Measurements from ENCODE around the gene LEMD1.
A peak's percentile ranks its signal among the peaks of the same experiment; 100 is the strongest.
"Not testable (repeated sequence)": the region's sequence is repeated elsewhere in the genome, so short reads cannot be mapped to it uniquely, and the experiment has no call there.

Gene LEMD1

DNA sequence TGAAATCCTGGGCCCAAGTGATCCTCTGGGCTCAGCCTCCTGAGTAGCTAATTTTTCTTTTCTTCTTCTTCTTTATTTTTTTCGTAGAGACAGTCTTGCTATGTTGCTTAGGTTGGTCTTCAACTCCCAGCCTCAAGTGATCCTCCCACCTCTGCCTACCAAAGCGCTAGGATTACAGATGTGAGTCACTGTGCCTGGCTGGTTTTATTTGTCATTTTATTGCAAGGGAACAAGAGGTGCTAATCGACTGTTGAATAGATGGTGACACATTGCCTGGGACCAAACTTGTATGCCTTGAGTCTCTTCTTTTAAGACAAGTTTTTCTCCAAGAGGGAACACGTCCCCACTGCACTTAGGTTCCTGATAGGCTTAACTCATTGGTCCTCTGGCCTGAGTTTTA, 45.1 kb downstream of the LEMD1 start:
- no peak for DNase-seq

DNA sequence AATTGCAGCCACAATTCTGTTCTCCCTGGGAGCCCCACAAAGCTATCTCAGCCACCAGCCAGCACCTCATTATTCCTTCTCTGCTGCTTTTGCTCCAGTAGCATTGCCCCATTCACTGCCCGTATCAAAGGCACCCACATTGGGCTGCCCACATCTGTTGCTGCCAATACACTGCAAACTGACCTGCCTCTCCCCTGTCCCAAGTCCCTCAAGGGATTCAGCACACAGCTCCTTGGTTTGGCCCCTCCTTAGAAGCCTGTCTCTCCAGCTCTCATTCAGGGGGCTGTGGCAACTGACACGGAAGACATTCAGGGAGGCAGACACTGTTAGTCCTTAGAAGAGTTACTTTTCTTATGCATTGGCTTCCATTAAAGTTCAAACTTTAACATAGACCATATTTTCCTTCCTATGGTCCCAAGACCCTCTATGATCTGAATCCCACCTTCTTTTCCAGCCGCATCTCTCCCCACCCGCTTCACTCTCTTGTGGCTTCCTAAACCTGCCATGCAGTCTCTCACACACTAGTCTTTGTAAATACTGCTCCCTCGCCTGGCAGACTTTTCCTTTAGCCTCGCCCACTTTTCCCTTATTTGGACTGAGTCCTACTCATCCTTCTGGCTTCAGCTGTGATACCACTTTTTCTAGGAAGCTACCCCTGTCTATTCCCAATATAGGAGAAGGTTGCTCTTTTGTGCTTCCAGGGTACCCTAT, 45.9 kb downstream of the LEMD1 start:
- no peak for DNase-seq

DNA sequence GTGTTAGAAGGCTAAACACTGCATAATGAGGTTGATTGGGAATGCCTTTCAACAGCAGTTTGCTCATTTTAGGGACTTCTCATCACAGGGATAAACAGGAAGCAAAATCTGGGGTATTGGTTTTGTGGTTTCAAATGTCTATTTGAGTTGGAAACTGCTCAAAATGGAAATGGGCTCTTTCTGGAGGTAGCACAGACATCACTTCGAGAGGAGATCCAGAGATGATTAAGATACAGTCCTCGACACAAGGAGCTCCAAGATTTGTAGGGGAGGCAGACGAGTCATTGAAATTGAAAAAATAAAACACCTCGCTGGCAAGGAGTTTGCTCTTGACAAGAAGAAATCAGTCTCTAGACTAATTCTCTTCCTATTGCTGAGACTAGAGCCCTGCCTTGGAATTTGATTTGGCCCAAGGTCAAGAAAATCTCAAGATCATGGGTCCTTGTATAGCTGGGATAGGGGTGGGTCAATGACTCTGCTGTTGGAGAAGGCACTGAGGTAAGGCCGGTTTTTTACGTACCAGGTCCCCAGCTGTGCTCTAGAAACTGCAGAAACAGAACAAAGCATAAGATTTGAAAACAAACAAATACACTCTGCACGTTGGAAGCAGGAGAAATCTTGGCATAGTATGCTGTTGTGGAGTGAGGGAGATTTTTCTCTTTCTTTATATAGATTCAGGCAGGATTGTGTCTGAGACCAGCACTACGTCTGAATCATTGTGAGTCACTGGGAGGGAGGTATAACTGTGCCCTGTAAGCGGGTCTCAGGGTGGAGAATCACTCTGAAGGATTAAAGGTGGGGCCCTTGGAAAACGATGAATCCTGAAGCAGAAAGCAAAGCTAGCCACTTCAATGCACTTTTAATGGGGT, 47.4 kb downstream of the LEMD1 start:
- DNase-seq = no peak

DNA sequence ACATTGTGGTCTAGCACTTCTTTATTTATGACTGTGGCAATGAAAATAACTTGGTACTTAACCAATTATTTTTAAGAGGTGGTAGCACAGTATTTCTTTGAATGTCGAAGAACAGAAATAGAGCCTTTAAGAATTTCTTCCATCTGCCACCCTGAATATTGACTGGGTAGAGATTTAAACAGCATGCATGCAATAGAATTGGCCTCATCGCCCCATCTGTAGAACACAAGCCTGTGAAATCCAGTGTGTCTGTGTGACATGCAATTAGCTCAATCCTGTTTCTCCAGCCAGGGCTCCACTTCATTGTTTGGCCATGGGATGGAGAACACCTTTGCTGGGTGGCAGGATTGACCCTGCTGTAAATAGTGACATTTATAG, 48.1 kb downstream of the LEMD1 start:
- no peak for DNase-seq

DNA sequence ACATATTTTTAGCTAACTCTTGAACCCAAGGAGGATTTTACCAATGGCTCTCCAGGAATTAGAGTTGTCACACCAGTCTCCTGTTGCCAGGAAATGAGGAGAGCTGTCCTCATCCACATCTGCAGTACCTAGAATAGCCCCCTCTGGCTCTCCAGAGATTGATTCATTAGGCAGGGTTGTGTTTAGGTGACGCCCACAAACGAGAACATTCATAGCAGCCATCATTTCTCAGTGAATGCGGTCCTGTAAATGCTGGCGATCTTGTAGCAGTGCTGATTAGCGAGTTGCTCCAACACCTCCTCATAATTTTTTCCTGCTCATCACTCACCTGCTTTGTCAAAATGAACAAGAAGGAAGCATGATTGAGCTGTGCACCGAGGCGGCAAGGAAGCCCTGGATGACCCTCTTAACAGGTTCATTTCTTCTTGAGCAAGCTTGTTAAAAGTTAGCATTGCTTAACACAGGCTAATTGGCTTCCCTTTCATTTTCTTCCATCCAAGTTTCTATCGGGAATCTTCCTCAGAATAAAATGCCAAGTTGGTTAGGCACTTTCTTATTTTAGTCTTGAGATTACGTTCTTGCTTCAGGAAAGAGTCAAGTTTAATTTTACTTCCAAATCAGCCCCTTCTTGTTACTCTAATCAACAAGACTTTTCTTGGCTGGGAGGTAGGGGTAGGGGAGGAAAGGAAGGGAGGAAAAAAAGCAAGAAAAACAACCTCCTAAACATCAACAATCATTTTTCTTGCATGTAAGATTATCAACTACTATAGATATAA, 48.6 kb downstream of the LEMD1 start:
- DNase-seq = no peak

DNA sequence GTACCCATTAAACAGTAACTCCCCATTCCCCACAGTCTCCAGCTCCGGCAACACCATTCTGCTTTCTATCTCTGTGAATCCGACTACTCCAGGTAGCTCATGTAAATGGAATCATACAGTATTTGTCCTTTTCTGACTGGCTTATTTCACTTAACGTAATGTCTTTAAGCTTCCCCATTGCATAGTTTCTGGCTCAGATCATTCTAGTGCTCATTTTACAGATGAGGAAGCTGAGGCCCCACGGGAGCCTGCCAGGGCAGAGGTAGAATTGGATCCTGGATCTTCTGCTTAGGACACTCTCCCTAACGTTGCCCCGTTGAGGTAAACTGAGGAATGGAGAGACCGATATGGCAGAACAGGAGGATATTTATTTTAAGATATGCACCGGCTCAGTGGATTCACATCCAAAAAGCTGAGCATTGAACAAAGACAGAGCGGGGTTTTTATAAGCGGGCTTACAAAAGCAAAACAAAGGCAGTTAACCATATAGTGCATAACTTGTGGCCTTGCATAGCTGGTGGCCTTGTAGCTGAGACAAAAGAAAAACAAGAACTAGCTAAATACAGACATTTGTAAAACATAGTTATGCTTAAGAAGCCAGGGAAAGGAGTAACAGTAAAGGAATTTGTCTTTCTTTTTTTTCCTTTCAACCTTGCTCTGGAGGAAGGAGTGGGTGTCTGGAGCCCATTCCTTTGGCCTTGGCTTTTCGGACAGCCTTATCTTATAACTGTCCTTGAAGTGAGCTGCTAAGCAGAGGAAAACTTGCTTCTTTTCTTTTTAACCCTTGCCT, 49.8 kb downstream of the LEMD1 start:
- DNase-seq = no peak

DNA sequence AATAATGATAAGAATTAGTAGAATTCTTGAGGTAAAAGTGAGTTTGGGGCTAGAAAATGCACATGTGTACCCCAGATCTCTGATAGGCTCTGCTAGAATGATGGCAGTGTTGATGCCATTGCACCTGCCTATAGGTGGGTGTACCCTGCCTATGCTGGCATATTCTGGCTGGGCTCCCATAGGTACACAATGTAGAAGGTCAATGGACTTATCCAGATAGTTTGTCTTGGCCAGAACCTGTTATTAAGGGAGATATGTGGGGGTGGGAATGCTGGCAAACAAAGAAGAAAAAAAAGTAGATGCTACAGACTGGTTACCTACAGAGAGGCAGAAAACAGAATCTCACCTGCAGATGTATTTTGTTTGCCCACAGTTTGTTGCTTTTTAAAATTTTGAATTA, 51.1 kb downstream of the LEMD1 start:
- DNase-seq = no peak

DNA sequence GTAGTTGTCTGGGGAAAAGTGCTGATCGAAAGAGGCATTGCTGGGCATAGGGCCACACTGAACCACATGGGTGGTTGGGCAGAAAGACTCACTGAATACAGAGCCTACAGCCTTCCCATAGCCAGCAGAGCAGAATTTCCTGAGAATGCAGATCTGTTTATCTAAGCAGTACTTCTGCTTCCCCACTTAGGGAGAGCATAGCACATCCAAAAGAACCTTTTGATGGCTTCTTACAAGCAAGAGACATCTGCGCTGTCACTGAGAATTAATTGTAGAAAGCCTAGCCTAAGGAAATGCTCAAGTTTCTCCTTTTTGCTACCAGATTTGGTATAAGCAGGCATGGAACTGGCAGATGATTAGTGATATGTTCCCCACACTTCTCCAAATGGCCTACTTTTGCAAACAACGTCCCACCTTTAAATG, 52.1 kb downstream of the LEMD1 start:
- DNase-seq = no peak

DNA sequence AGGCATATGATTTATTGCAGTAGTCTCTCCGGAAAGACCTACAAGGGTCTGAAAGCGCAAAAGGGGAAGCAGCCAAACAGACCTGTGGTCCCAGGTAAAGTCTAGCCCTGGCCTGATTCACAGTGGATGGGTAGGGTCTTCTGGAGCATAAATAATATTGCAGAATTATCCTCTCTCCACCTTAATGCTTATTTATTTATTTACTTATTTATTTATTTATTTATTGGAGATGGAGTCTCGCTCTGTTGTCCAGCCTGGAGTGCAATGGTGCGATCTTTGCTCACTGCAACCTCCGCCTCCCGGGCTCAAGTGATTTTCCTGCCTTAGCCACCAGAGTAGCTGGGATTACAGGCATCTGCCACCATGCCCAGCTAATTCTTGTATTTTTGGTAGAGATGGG, 53.4 kb downstream of the LEMD1 start:
- DNase-seq = no peak

DNA sequence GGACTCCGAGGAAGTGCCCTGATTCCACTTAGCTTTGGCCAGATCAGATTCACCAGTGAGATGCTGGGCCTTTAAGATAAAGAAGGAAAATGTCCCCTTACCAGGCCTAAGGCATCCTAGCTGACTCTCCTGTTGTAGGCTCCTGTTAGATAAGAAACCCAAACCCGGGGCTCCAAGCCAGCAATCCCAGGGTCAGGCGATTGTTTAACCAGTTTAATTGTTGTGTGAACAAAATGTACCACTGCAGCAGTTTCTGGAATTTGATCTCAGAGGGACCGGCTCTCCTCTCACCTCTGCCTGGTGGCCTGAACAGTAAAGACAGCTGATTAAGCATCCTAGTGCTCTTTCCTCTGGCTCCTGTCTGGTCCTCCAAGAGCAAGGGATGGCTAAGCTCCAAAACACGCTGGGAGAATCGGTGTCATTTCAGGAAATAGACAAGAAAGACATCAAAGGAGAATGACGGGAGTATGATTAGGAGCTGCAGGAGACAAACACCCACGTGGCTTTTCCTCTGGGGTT, 55.9 kb downstream of the LEMD1 start:
- no peak for DNase-seq

DNA sequence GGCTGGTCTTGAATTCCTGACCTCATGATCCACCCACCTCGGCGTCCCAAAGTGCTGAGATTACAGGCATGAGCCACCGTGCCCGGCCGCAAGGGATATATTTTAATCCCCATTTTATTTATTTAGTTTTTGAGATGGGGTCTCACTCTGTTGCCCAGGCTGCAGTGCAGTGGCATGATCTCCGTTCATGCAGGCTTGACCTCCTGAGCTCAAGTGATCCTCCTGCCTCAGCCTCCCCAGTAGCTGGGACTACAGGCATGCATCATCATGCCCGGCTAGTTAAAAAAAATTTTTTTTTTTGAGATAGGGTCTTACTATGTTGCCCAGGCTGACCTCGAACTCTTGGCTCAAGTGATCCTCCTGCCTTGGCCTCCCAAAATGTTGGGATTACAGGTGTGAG, 56.8 kb downstream of the LEMD1 start:
- not testable (repeated sequence) for DNase-seq

DNA sequence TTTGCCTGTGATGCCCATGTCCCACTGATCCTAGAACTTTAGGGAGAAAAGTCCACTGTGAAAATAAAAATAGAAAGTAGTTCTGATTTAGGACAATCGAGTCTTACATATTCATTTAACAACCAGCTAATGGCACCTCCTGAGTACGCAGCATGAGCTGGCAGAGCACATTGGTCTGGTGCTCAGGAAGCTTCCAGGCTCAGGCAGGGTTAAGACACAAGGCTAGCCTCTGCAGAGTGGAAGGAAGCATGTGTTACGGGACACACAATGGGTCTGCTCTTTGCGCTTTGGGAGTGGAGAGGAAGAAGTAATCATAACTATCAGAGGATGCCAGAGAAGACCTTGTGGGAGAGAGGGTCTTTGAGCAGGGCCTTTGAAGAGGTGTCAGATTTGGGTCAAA, 61.0 kb downstream of the LEMD1 start:
- DNase-seq = no peak

DNA sequence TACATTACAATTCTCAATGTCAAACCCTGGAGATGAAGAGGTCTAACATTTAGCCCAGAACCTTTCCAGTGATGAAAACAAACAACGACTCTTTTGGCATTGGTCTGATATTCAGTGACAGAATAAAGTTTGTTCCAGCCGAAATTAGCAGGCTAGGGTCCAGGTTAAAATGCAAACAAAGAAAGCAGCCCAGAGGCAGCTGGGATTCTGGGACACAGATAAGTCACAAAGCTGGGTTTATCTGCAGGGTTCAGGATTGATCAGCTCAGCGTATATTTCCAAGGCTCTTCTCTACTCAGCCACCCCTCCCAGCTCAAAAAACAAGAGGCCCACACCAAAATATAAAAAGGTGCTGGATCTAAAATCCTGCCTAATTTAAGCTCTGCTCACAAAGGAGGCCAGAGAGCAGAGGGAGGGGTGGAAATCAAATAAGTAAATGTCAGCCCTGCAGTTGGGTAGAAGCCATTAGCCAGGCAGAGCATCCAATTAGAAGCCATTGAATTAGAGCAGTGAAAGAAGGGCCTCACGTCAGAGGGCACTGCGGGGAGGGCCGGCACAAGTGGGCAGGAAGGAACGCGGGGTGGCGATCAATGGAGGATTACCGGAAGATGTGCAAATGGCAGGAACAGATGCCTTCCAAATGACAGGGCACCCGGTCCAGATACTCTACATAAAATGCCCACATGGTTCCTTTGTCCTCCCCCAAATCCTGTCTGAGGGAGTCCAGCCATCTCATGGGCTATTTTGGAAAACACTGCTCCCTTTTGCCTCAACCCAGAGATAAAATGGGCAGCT, 61.9 kb downstream of the LEMD1 start:
- no peak for DNase-seq

DNA sequence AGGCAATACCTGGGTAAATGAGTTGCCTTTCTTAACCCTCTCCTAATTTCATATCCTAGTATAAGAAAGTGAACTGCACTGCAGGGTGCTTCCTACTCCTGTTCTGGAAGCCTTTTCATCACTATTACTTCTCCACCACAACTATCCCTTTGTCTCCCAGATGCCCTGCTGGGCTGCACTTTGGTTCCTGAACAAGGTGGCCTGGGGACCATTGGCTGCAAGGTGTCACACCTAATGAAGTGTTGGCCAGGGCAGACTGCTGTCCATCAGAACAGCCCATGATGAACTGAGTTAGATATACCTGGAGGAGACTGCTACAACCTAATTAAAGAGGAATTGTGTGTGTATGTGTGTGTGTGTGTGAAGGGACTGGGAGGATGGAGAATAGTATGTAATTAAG, 63.3 kb downstream of the LEMD1 start:
- DNase-seq = no peak

DNA sequence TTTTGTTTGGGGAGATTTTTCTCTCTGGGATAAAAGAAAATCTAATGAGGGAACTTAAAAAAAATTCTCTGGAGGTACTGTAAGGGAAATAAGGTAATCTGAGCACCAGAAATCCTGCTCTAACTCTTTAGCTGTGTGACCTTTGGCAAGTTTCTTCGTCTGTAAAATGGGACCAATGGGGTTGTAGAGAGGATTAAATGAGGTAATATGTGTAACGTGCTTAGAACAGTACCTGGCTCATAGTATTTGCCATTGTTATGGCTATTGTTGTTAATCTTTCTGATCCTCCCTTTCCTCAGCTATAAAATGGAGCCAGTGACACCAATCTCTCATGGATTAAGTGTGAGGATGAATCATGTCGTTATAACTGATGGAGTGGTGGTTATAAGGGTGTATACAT, 64.3 kb downstream of the LEMD1 start:
- no peak for DNase-seq

DNA sequence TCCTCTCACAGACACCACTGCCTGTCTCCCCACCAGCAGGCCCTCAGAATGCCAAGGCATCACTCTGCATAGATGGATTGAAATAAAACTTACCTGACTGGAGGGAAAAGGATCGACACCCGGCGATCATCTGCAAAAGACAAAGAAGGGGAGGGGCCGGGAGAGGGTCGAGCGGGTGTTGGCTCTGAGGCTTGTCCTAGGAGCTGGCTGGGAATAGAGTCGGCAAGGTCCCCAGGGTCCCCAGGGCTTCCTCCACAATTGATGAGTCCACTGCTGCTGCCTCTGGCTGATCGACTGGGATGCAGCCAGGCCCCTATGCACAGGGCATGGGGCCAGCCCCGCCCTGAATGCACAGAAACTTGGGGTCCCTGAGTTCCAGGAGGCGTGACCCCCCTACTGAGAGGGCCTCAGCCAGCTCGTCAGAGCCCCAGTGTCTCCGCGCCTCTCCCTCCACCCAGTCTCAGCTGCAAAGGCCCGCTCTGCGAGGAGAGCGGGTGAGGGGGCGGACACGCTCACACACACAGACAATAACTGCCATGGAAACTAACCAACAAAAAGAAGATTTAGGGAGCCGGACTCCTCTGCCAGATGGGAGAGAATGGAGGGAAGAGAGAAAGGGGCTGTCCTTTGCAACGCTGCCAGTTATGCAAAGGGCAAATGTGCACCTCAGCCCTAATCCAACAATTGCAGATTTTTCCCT, 65.3 kb downstream of the LEMD1 start, which contains the start of gene KLHDC8A:
KLHDC8A (minus strand) TSS at position 483 of the 700 bp plus-strand sequence. CDS start 13,318 bp downstream, outside the sequence.
- no peak for DNase-seq

DNA sequence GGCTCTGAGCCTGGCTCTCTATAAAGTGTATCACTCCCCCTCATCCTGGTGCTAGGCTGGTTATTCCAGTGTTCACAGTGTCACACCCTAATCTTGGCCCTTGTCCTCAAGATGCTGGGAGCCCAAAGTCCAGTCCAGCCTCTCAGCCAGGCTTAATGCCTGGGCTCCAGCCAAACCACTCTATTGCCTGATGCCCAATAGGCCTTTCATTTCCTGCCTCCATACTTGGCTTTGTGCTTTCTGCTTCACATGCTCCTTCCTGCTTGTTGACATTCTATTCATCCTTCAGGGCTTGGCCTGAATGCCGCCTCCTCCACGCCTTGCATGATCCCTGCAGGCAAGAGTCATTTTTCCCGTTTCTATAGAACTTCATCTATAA, 66.8 kb downstream of the LEMD1 start:
- DNase-seq = no peak

DNA sequence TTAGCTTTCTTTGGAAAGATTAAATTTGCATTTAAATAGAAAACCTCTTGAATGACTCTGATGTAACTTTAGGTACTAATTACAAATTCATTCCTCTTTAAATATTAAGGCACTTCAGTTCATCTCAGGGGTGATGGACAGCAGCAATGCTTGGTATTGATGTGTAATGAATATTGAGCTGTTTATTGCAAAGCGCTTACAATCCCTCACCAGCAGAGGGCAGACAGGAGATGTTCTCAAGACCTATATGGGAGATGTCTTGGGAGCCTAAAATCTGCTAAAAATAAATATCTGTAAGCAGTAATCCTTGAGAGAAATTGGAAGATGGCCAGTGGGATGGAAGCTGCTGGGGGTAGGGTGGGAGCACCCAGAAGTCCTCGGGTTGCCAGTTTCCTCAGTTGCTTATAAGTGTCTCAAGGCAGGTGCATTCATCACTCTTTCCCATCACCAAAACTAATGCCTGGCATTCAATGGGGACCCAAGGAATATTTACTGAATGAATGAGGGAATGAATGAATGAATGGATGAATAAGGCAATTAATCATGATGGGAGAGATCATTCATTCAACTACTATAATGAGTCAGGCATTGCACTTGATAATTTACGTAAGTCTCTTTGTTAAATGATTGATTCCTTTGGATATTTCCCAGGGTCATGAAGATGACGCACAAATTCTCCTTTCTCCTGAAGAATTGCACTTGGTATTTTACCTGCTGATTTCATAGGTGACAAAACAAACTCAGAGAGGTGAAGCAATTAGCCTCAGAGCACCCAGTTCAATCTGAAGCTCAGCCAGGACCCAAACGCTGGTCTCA, 67.4 kb downstream of the LEMD1 start:
- peak; percentile 75 for DNase-seq

DNA sequence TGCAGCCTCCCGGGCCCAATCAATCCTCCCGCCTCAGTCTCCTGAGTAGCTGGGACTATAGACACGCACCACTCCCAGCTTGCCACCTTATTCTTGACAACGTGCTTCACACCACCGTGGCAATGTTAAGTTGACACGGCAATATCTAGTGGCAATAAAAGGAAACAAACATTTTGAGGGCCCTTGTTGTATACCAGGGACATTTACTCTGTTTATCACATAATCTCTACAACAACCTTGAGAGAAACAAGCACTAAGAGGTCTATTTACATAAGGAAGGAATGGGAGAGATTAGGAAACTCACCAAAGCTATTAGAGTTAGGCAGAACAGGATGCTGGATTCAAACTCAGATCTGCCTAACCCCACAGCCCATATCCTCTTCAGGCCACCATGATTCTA, 68.2 kb downstream of the LEMD1 start:
- no peak for DNase-seq

DNA sequence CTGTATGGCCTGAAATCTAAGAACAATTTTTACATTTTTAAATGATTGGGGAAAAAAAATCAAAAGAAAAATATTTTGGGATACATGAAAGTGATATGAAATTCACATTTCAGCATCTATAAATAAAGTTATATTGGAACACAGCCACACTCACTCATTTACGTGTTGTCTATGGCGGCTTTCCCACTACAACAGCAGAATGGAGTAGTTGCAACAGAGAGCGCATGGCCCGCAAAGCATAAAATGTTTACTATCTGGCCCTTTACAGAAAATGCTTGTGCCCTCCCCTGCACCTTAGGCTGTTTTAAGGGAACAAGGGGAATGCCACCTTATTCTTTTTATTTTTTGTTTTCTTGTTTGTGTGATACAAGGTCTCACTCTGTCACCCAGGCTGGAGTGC, 68.7 kb downstream of the LEMD1 start:
- no peak for DNase-seq

Data from CD4-positive, alpha-beta T cell treated with Interleukin-6 for 4 hours (primary cell).